ENCODE results near the gene PKN1.
"Not testable (repeated sequence)": the region's sequence is repeated elsewhere in the genome, so short reads cannot be mapped to it uniquely, and the experiment has no call there.

Gene PKN1

GRCh38 chr19:14393329-14393728 is 39.8 kb upstream of the PKN1 start:
- TF ChIP-seq, protein P1, sequence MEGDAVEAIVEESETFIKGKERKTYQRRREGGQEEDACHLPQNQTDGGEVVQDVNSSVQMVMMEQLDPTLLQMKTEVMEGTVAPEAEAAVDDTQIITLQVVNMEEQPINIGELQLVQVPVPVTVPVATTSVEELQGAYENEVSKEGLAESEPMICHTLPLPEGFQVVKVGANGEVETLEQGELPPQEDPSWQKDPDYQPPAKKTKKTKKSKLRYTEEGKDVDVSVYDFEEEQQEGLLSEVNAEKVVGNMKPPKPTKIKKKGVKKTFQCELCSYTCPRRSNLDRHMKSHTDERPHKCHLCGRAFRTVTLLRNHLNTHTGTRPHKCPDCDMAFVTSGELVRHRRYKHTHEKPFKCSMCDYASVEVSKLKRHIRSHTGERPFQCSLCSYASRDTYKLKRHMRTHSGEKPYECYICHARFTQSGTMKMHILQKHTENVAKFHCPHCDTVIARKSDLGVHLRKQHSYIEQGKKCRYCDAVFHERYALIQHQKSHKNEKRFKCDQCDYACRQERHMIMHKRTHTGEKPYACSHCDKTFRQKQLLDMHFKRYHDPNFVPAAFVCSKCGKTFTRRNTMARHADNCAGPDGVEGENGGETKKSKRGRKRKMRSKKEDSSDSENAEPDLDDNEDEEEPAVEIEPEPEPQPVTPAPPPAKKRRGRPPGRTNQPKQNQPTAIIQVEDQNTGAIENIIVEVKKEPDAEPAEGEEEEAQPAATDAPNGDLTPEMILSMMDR (IDR thresholded peaks at IDR 0.05; ENCODE audit: insufficient read depth, low read length, poor library complexity, severe bottlenecking): no peak
- H3K4me3 ChIP-seq (replicated peaks; ENCODE audit: low read depth, low read length): no peak overlapping the region
- H3K36me3 ChIP-seq (ENCODE audit: control insufficient read depth, insufficient read depth, low read length): peaks cover 30% of the 10 kb centered on the region
- H3K27me3 ChIP-seq (replicated peaks; ENCODE audit: control insufficient read depth, insufficient read depth, low read length): no peaks in the 10 kb centered on the region
- DNase-seq (ENCODE audit: extremely low read depth, insufficient read length): no peak

GRCh38 chr19:14394167-14394566 is 38.9 kb upstream of the PKN1 start:
- H3K36me3 ChIP-seq (ENCODE audit: control insufficient read depth, insufficient read depth, low read length): peaks cover 30% of the 10 kb centered on the region
- TF ChIP-seq, protein P1 (IDR thresholded peaks at IDR 0.05; ENCODE audit: insufficient read depth, low read length, poor library complexity, severe bottlenecking): no peak

GRCh38 chr19:14395262-14395661 is 37.8 kb upstream of the PKN1 start:
- TF ChIP-seq, protein P1 (IDR thresholded peaks at IDR 0.05; ENCODE audit: insufficient read depth, low read length, poor library complexity, severe bottlenecking): no peak
- H3K27me3 ChIP-seq (replicated peaks; ENCODE audit: control insufficient read depth, insufficient read depth, low read length): no peaks in the 10 kb centered on the region
- DNase-seq (ENCODE audit: extremely low read depth, insufficient read length): no peak
- H3K36me3 ChIP-seq (ENCODE audit: control insufficient read depth, insufficient read depth, low read length): peaks cover 30% of the 10 kb centered on the region
- H3K4me3 ChIP-seq (replicated peaks; ENCODE audit: low read depth, low read length): no peak overlapping the region

More at GRCh38 chr19:14394167-14394566, 38.9 kb upstream of the PKN1 start:
- H3K4me3 ChIP-seq (replicated peaks; ENCODE audit: low read depth, low read length): no peak overlapping the region
- H3K27me3 ChIP-seq (replicated peaks; ENCODE audit: control insufficient read depth, insufficient read depth, low read length): no peaks in the 10 kb centered on the region
- no peak for DNase-seq (ENCODE audit: extremely low read depth, insufficient read length)

- peaks cover 28% of the 10 kb centered on the region for H3K36me3 ChIP-seq (ENCODE audit: control insufficient read depth, insufficient read depth, low read length)
Measured at GRCh38 chr19:14395710-14396336, 37.3 kb upstream of the PKN1 start.

DNA sequence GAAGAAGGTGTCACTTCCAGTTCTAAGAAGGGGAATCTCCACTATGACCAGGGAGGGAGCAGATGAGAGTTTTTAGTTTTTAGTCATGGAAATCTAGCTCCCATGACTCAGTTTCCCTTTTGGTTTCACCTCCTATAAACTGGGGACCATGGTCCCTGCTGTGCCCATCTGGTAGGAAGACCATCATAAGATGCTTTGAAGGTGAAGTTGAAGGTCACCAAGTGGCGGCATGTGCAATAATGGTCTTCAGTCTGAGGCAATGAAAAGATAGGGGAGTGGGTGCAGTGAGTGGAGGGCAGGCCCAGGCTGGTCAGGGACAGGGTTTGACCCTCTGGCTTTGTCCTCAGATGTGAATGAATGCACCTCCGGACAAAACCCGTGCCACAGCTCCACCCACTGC is 36.4 kb upstream of the PKN1 start:
- DNase-seq (ENCODE audit: extremely low read depth, insufficient read length); H3K4me3 ChIP-seq (replicated peaks; ENCODE audit: low read depth, low read length); H3K27me3 ChIP-seq (replicated peaks; ENCODE audit: control insufficient read depth, insufficient read depth, low read length): not testable (repeated sequence)
- H3K36me3 ChIP-seq (ENCODE audit: control insufficient read depth, insufficient read depth, low read length): peaks cover 35% of the 10 kb centered on the region

More at GRCh38 chr19:14395710-14396336, 37.3 kb upstream of the PKN1 start:
- Histone ChIP-seq H3K4me3 (replicated peaks; ENCODE audit: low read depth, low read length) (no peak overlapping the region), H3K27me3 (replicated peaks; ENCODE audit: control insufficient read depth, insufficient read depth, low read length) (no peaks in the 10 kb centered on the region)
- TF ChIP-seq, protein P1 (IDR thresholded peaks at IDR 0.05; ENCODE audit: insufficient read depth, low read length, poor library complexity, severe bottlenecking): no peak
- no peak for DNase-seq (ENCODE audit: extremely low read depth, insufficient read length)

- DNase-seq (ENCODE audit: extremely low read depth, insufficient read length); H3K27me3 ChIP-seq (replicated peaks; ENCODE audit: control insufficient read depth, insufficient read depth, low read length); H3K4me3 ChIP-seq (replicated peaks; ENCODE audit: low read depth, low read length): not testable (repeated sequence)
- H3K36me3 ChIP-seq (ENCODE audit: control insufficient read depth, insufficient read depth, low read length): peaks cover 36% of the 10 kb centered on the region
Measured at GRCh38 chr19:14397168-14397567, 35.9 kb upstream of the PKN1 start.

GRCh38 chr19:14400951-14401431 is 32.1 kb upstream of the PKN1 start:
- Histone ChIP-seq H3K27me3 (replicated peaks; ENCODE audit: control insufficient read depth, insufficient read depth, low read length) (no peaks in the 10 kb centered on the region), H3K4me3 (replicated peaks; ENCODE audit: low read depth, low read length) (no peak overlapping the region), H3K36me3 (ENCODE audit: control insufficient read depth, insufficient read depth, low read length) (peaks cover 36% of the 10 kb centered on the region)
- no peak for DNase-seq (ENCODE audit: extremely low read depth, insufficient read length)
- TF ChIP-seq, protein P1 (IDR thresholded peaks at IDR 0.05; ENCODE audit: insufficient read depth, low read length, poor library complexity, severe bottlenecking): no peak
